Bronchial epithelial cell (primary cell): ENCODE data around the gene DEFB114. TPM values are rescaled to one million over a fixed set of nuclear protein-coding genes. Genes with fewer than 3 reads are reported as not detected.

ENCODE experiments used
- DNase-seq: peaks from one replicate; pipeline ENCODE4 v3.0.0-alpha.2; 2010; ENCODE audit warnings: low read depth
- FAIRE-seq: peaks from 2 replicates; lab custom pipeline; 2011; peaks lifted over from hg19 to GRCh38; lab: Jason Lieb, UNC
- H3K27me3 ChIP-seq: 2 replicates; pipeline ENCODE4 v1.5.1; 2011; ENCODE audit warnings: low read length; ENCODE audit not compliant: control insufficient read depth, insufficient read depth
- H3K36me3 ChIP-seq: 2 replicates; pipeline ENCODE4 v1.5.1; 2011; ENCODE audit warnings: low read length; ENCODE audit not compliant: control insufficient read depth, insufficient read depth
- H3K4me3 ChIP-seq: 2 replicates; pipeline ENCODE4 v1.5.1; 2011; ENCODE audit warnings: mild to moderate bottlenecking, low read depth, low read length, control low read depth
- total RNA-seq: library from RNA; depleted of rRNA; stranded (reverse); fragments of >200 nt; gene quantifications from 2 replicates; pipeline ENCODE4 v1.2.1, GENCODE V29; 2014
- TF ChIP-seq, protein P1 (sequence below): IDR thresholded peaks from 2 replicates; pipeline ENCODE4 v1.5.1; 2011; ENCODE audit warnings: mild to moderate bottlenecking, moderate library complexity, low read length, control low read depth, inconsistent platforms; ENCODE audit not compliant: insufficient read depth, severe bottlenecking

The DEFB114 gene, protein sequence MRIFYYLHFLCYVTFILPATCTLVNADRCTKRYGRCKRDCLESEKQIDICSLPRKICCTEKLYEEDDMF
- total RNA-seq: not detected in 2 replicates

DNA sequence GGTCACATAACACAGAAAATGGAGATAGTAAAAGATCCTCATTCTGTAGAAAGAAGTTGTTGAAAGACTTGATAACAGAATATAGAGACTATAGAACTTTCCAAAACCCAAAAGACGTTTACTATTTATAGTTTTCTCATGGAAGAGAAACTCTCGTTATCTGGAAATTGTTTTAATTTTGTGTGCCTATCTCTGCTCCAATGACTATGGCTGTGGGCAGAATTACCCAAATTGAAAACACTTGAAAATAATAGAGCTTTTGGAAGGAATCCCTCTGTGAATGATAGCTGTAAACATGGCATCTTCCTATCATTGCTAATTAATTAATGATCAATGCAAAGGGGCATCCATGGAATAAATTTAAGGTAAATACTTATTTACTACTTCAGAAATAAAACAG lies at the start of gene DEFB114:
Gene DEFB114 (minus strand): TSS at position 101 of the 400 bp plus-strand sequence. CDS start 59 bp downstream, at position 42.
- Histone ChIP-seq H3K4me3 (no peak within 1 kb of the TSS), H3K27me3 (no peaks in the 10 kb centered on the region), H3K36me3 (no peaks in the 10 kb centered on the region)
- DNase-seq (no peak), FAIRE-seq (no peak)
- TF ChIP-seq, protein P1, sequence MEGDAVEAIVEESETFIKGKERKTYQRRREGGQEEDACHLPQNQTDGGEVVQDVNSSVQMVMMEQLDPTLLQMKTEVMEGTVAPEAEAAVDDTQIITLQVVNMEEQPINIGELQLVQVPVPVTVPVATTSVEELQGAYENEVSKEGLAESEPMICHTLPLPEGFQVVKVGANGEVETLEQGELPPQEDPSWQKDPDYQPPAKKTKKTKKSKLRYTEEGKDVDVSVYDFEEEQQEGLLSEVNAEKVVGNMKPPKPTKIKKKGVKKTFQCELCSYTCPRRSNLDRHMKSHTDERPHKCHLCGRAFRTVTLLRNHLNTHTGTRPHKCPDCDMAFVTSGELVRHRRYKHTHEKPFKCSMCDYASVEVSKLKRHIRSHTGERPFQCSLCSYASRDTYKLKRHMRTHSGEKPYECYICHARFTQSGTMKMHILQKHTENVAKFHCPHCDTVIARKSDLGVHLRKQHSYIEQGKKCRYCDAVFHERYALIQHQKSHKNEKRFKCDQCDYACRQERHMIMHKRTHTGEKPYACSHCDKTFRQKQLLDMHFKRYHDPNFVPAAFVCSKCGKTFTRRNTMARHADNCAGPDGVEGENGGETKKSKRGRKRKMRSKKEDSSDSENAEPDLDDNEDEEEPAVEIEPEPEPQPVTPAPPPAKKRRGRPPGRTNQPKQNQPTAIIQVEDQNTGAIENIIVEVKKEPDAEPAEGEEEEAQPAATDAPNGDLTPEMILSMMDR: no peak

DNA sequence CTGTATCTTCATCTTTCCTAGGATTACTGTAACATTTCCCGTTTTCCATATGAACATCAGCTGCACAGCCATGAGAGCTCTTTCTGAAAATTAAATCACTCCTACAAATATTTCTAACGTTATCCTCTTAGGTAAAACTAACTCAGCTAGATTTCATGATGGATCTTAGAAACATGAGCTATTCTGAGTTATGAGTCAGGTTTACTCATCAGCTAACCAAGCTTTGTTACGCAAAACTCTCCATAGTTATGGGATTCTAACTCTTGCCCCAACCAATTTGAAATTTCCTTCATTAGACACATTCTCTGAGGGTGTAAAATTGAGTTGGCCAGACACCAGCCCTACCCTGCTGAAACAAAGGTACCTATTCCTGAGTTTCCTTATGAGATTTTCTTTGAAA lies 43.9 kb upstream of the DEFB114 start:
- DNase-seq (peak; percentile 94), FAIRE-seq (no peak)
- H3K36me3 ChIP-seq: no peaks in the 10 kb centered on the region
- TF ChIP-seq, protein P1: no peak
- H3K4me3 ChIP-seq: no peak overlapping the region
- H3K27me3 ChIP-seq: no peaks in the 10 kb centered on the region

DNA sequence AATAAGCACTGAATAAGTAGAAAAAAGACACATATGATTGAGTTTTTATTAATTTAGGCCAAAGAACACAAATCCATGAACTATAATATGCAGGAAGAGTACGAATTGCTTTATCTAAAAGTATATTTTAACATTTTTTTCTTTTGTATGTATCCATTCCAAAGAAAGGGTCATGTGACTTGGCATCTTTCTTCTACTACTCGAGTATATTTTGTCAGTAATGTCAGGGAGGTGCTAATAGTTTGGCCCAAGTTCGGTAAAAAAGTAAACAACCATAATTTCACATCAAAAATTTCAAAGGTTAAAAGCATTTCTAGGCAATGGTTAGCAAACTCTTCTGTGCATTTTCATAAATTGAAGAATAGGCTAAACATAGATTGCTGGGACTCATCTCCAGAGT lies 39.2 kb upstream of the DEFB114 start:
- TF ChIP-seq, protein P1: no peak
- H3K4me3 ChIP-seq: no peak overlapping the region
- H3K27me3 ChIP-seq: no peaks in the 10 kb centered on the region
- no peak for DNase-seq
- no peaks in the 10 kb centered on the region for H3K36me3 ChIP-seq
- FAIRE-seq: no peak

DNA sequence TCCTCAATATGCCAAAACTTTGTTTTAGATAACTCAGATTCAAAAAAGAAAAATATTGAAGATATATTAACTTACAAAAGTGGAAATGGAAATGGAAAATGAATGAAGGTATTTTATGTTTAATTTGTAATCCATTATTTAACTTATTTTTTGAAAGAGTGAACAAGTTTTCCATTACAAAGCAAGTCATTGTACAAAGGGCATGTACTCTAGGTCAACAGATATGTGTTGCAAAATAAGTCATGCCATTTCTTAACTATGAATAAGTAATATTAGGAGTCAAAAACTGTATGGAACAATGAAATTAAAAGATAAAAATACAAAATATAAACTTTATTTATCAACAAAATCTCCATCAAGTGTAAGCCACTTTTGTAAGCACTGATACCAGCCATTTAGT lies 31.3 kb upstream of the DEFB114 start:
- FAIRE-seq (no peak), DNase-seq (no peak)
- Histone ChIP-seq H3K36me3 (no peaks in the 10 kb centered on the region), H3K4me3 (no peak overlapping the region), H3K27me3 (no peaks in the 10 kb centered on the region)
- TF ChIP-seq, protein P1: no peak

DNA sequence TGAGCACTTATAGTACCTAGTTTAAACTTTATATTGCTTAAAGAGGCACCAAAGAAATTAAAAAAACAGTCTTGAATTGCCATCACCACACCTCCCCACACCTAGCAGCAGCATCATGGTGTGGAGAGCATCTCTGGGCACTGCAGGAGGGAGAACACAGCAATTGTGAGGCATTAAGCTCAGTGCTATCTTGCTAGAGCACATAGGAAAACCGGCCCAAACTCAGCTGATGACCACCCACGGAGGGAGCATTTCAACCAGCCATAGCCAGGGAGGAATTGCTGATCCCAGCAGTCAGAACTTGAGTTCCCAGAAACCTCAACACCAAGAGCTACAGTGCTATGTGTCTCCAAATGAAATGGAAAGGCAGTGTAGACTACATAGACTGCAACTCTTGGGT lies 24.9 kb upstream of the DEFB114 start:
- TF ChIP-seq, protein P1: no peak
- no peak for DNase-seq
- Histone ChIP-seq H3K36me3 (no peaks in the 10 kb centered on the region), H3K27me3 (no peaks in the 10 kb centered on the region), H3K4me3 (no peak overlapping the region)
- FAIRE-seq: no peak

DNA sequence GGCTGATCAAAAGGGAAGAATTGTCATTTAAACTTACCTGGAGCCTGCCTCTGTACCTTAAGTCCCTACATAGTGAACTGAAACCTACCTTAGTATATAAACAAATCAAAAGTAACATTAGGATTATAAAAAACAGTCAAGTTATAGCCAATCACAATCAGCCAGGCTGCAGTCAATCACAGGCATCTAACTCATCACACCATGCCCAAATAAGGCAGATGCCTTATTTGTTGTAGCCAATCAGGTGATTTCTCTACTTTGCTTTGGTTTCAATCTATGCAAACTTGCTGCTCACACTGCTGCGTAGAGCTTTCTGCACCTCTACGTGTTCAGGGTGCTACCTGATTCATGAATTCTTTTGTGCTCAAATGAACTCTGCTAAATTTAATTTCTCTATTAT lies 23.8 kb upstream of the DEFB114 start:
- no peaks in the 10 kb centered on the region for H3K36me3 ChIP-seq
- DNase-seq (no peak), FAIRE-seq (no peak)
- H3K27me3 ChIP-seq: no peaks in the 10 kb centered on the region
- no peak overlapping the region for H3K4me3 ChIP-seq
- TF ChIP-seq, protein P1: no peak
